ENCODE measurements around the gene SYN1. TPM values are rescaled to one million over a fixed set of nuclear protein-coding genes. Genes with fewer than 3 reads are reported as not detected.

Gene SYN1
- polyA plus RNA-seq, 1 of the 3 experiments (the other 2 are of a cell fraction): 0.08 TPM

DNA sequence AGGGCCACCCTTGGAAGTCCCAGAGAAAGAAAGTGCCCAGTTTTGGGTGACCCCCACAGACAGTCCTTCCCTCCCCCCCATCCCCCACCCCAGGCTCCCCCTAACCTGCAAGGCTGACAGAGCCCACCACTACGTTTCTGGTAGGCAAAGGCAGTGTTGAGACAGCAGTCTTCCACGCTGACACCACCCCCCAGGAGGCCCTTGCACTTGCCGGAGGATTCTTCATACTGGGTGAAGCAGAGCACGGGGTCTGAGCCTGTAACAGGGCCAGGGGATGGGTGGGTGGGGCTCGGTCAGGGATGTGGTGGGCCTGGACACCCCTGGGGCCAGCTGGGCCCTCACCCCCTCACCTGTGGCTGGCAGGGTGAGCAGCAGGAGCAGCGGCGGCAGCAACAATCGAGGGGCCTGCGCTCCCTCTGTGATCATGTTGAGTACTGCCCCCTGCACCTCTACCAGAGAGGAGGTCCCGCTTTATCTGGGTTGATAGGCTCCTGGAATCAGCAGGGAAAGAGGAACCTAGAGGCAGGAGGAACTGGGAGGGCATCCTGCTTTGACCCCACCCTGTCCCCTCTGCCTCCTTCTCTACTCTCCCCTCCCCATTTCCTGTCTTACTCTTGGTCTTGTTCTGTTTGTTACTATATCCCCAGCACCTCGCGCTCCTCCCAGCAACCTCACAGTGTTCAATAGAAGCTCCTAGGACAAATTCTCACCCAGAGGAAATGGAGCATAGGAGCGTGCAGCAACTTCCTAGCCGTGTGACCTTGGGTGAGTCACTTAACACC lies 10.0 kb upstream of the SYN1 start, which contains the start of gene CFP (continued):
- no peak for TF ChIP-seq EZH2phosphoT487 (IDR thresholded peaks at IDR 0.05; ENCODE audit: borderline replicate concordance, low read depth)

DNA sequence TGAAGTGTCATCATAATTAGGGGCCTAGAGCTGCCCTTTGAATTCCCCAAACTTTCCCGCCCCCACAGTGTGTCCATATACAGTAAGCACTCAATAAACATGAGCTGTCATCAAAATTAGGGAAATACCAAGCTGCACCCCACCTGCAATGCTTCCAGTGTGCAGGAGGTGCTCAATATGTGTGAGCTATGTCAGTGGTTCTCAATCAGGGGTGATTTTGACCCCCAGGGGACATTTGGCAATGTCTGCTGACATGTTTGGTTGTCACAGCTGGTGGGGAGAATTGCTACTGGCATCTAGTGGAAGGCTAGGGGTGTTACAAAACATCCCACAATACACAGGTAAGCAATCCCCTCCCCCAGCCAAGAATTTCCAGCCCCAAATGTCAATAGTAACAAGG lies 9.3 kb upstream of the SYN1 start:
- 60% methylated on average over 1 of the region's 1 CpG for WGBS (ENCODE audit: low lambda C conversion rate)
- Histone ChIP-seq H4K20me1 (ENCODE audit: insufficient read depth) (no peaks in the 10 kb centered on the region), H3K27ac (ENCODE audit: low read depth in 2 of 2, low read length in 1 of 2) (no peak overlapping the region), H2AFZ (ENCODE audit: low read depth) (no peak overlapping the region), H3K4me3 (ENCODE audit: low read depth in 2 of 2, low read length in 1 of 2) (no peak overlapping the region), H3K9me3 (no peaks in the 10 kb centered on the region), H3K79me2 (ENCODE audit: insufficient read depth) (no peaks in the 10 kb centered on the region), H3K27me3 (ENCODE audit: insufficient read depth) (peaks cover 11% of the 10 kb centered on the region), H3K36me3 (replicated peaks in 1 of 2; ENCODE audit: control insufficient read depth in 1 of 2, insufficient read depth in 2 of 2, low read length in 1 of 2) (no peaks in the 10 kb centered on the region), H3F3A (replicated peaks; ENCODE audit: insufficient read depth) (no peaks in the 10 kb centered on the region), H3K9ac (no peak overlapping the region), H3K4me2 (no peak overlapping the region), H3K9me2 (no peaks in the 10 kb centered on the region), H3K4me1 (ENCODE audit: control insufficient read depth in 1 of 2, insufficient read depth in 2 of 2, low read depth in 1 of 2, low read length in 1 of 2) (peaks cover 0 to 3% of the 10 kb centered on the region in 2 experiments; a peak in 1 of 4 replicates)
- ChIA-PET POLR2A (interaction anchor here (0.5 kb wide), 1 partner anchor 88 kb away, joined by 3 read pairs; no protein-coding TSS in a partner anchor), CTCF (interaction anchor here (0.9 kb wide), 1 partner anchor 15 kb away, joined by 3 read pairs; no protein-coding TSS in a partner anchor)
- no peak for DNase-seq
- peak; percentile 8; the same call in 1 of the 2 replicates for TF ChIP-seq RAD21 (IDR thresholded peaks at IDR 0.05; ENCODE audit: low read length)
- TF ChIP-seq, protein P1, sequence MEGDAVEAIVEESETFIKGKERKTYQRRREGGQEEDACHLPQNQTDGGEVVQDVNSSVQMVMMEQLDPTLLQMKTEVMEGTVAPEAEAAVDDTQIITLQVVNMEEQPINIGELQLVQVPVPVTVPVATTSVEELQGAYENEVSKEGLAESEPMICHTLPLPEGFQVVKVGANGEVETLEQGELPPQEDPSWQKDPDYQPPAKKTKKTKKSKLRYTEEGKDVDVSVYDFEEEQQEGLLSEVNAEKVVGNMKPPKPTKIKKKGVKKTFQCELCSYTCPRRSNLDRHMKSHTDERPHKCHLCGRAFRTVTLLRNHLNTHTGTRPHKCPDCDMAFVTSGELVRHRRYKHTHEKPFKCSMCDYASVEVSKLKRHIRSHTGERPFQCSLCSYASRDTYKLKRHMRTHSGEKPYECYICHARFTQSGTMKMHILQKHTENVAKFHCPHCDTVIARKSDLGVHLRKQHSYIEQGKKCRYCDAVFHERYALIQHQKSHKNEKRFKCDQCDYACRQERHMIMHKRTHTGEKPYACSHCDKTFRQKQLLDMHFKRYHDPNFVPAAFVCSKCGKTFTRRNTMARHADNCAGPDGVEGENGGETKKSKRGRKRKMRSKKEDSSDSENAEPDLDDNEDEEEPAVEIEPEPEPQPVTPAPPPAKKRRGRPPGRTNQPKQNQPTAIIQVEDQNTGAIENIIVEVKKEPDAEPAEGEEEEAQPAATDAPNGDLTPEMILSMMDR (IDR thresholded peaks at IDR 0.05): no peak

DNA sequence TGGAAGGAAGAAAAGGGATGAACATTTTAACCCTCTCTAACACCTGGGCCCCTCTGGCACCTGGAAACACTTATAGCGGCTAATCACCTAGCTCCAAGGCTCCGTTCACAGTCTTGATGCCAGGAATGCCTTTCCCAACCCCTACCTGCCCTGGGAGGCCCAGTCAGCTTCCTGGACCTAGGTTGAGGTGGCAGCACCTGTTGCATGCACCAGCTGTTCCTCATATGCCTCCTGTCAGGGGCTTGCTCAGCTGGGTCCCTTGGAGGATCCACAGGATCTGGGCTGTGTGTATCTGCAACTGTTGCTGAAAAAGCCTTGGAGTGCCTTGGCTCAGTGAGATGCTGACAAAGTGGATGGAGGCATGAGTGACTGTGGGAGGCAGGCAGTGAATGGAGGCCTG lies 5.7 kb upstream of the SYN1 start:
- no peaks in the 10 kb centered on the region for H4K20me1 ChIP-seq (ENCODE audit: insufficient read depth)
- no peaks in the 10 kb centered on the region for H3K79me2 ChIP-seq (ENCODE audit: insufficient read depth)
- no peak overlapping the region for H3K4me2 ChIP-seq
- H2AFZ ChIP-seq (ENCODE audit: low read depth): no peak overlapping the region
- H3K9me2 ChIP-seq: no peaks in the 10 kb centered on the region
- CTCF ChIA-PET: interaction anchor here (0.7 to 2.2 kb wide), 5 partner anchors 10 to 128 kb away, joined by 3 to 13 read pairs (median 3); no protein-coding TSS in a partner anchor
- POLR2A ChIA-PET: no interaction called here
- H3K4me3 ChIP-seq (ENCODE audit: low read depth in 2 of 2, low read length in 1 of 2): no peak overlapping the region
- 28% methylated on average over 2 of the region's 2 CpGs for WGBS (ENCODE audit: low lambda C conversion rate)
- H3K9ac ChIP-seq: no peak overlapping the region
- H3K36me3 ChIP-seq (replicated peaks in 1 of 2; ENCODE audit: control insufficient read depth in 1 of 2, insufficient read depth in 2 of 2, low read length in 1 of 2): no peaks in the 10 kb centered on the region
- no peaks in the 10 kb centered on the region for H3K9me3 ChIP-seq
- no peak overlapping the region for H3K27ac ChIP-seq (ENCODE audit: low read depth in 2 of 2, low read length in 1 of 2)
- peaks cover 19% of the 10 kb centered on the region for H3K27me3 ChIP-seq (ENCODE audit: insufficient read depth)
- peaks cover 0 to 5% of the 10 kb centered on the region in 2 experiments; a peak in 1 of 4 replicates for H3K4me1 ChIP-seq (ENCODE audit: control insufficient read depth in 1 of 2, insufficient read depth in 2 of 2, low read depth in 1 of 2, low read length in 1 of 2)
- DNase-seq: no peak
- H3F3A ChIP-seq (replicated peaks; ENCODE audit: insufficient read depth): no peaks in the 10 kb centered on the region
- TF ChIP-seq YY1 (IDR thresholded peaks at IDR 0.05; ENCODE audit: low read depth) (no peak), RFX5 (IDR thresholded peaks at IDR 0.05; ENCODE audit: low read length) (no peak), SIN3A (IDR thresholded peaks at IDR 0.05; ENCODE audit: borderline replicate concordance, low read depth, low read length) (no peak), GATA2 (CRISPR knock-in tag; IDR thresholded peaks at IDR 0.05) (no peak), MEF2A (IDR thresholded peaks at IDR 0.05; ENCODE audit: borderline replicate concordance, low read depth) (no peak), RXRA (IDR thresholded peaks at IDR 0.05; ENCODE audit: borderline replicate concordance, low read depth) (no peak), FOXJ3 (CRISPR knock-in tag; IDR thresholded peaks at IDR 0.05) (no peak), JUND (IDR thresholded peaks at IDR 0.05) (no peak), FOXM1 (IDR thresholded peaks at IDR 0.05; ENCODE audit: low read depth) (no peak), CHD2 (IDR thresholded peaks at IDR 0.05; ENCODE audit: low read length, partially characterized antibody) (no peak), EP300 (IDR thresholded peaks at IDR 0.05; ENCODE audit: borderline replicate concordance in 1 of 2, low read depth in 1 of 2, low read length in 1 of 2) (no peak)
- TF ChIP-seq, protein P2, sequence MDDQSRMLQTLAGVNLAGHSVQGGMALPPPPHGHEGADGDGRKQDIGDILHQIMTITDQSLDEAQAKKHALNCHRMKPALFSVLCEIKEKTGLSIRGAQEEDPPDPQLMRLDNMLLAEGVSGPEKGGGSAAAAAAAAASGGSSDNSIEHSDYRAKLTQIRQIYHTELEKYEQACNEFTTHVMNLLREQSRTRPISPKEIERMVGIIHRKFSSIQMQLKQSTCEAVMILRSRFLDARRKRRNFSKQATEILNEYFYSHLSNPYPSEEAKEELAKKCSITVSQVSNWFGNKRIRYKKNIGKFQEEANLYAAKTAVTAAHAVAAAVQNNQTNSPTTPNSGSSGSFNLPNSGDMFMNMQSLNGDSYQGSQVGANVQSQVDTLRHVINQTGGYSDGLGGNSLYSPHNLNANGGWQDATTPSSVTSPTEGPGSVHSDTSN (IDR thresholded peaks at IDR 0.05): no peak
- TF ChIP-seq, protein P3, sequence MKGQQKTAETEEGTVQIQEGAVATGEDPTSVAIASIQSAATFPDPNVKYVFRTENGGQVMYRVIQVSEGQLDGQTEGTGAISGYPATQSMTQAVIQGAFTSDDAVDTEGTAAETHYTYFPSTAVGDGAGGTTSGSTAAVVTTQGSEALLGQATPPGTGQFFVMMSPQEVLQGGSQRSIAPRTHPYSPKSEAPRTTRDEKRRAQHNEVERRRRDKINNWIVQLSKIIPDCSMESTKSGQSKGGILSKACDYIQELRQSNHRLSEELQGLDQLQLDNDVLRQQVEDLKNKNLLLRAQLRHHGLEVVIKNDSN (IDR thresholded peaks at IDR 0.05; ENCODE audit: borderline replicate concordance, low read depth): no peak
- TF ChIP-seq, protein P1 (IDR thresholded peaks at IDR 0.05): no peak
- TF ChIP-seq, protein P4, sequence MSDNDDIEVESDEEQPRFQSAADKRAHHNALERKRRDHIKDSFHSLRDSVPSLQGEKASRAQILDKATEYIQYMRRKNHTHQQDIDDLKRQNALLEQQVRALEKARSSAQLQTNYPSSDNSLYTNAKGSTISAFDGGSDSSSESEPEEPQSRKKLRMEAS (IDR thresholded peaks at IDR 0.05; ENCODE audit: low read depth): no peak
